ENCODE data around the gene SLC1A3.

Gene SLC1A3

GRCh38 chr5:36654564-36654963 is 48.2 kb downstream of the SLC1A3 start:
- FAIRE-seq (no peak), DNase-seq (ENCODE audit: low spot score) (no peak)

GRCh38 chr5:36655161-36655560 is 48.8 kb downstream of the SLC1A3 start:
- no peak for FAIRE-seq
- DNase-seq (ENCODE audit: low spot score) = no peak

- no peak for FAIRE-seq
- DNase-seq (ENCODE audit: low spot score) = no peak
Measured at GRCh38 chr5:36656556-36656955, 50.1 kb downstream of the SLC1A3 start.

GRCh38 chr5:36657563-36657995 is 51.2 kb downstream of the SLC1A3 start:
- peak; percentile 97 for FAIRE-seq
- DNase-seq (ENCODE audit: low spot score) = peak; percentile 93

GRCh38 chr5:36658038-36658756 is 51.8 kb downstream of the SLC1A3 start:
- DNase-seq (ENCODE audit: low spot score) = peak; percentile 23
- FAIRE-seq = no peak

- DNase-seq (ENCODE audit: low spot score) (no peak), FAIRE-seq (no peak)
Measured at GRCh38 chr5:36659411-36659810, 53.0 kb downstream of the SLC1A3 start.

GRCh38 chr5:36660397-36661049 is 54.1 kb downstream of the SLC1A3 start:
- FAIRE-seq = no peak

GRCh38 chr5:36661456-36662220 is 55.2 kb downstream of the SLC1A3 start:
- no peak for DNase-seq (ENCODE audit: low spot score)

More at GRCh38 chr5:36660397-36661049, 54.1 kb downstream of the SLC1A3 start:
- no peak for DNase-seq (ENCODE audit: low spot score)

GRCh38 chr5:36662291-36662851 is 56.0 kb downstream of the SLC1A3 start:
- DNase-seq (ENCODE audit: low spot score) (no peak), FAIRE-seq (no peak)

More at GRCh38 chr5:36661456-36662220, 55.2 kb downstream of the SLC1A3 start:
- no peak for FAIRE-seq

- DNase-seq (ENCODE audit: low spot score) (no peak), FAIRE-seq (peak; percentile 12)
Measured at GRCh38 chr5:36664766-36665165, 58.4 kb downstream of the SLC1A3 start.

GRCh38 chr5:36665628-36666027 is 59.2 kb downstream of the SLC1A3 start:
- FAIRE-seq (no peak), DNase-seq (ENCODE audit: low spot score) (no peak)

GRCh38 chr5:36666274-36666673 is 59.9 kb downstream of the SLC1A3 start:
- FAIRE-seq = no peak
- no peak for DNase-seq (ENCODE audit: low spot score)

GRCh38 chr5:36666986-36667385 is 60.6 kb downstream of the SLC1A3 start:
- FAIRE-seq (no peak), DNase-seq (ENCODE audit: low spot score) (no peak)

- no peak for DNase-seq (ENCODE audit: low spot score)
- FAIRE-seq = no peak
Measured at GRCh38 chr5:36667824-36668223, 61.4 kb downstream of the SLC1A3 start.

- DNase-seq (ENCODE audit: low spot score) (no peak), FAIRE-seq (no peak)
Measured at GRCh38 chr5:36669015-36669651, 62.7 kb downstream of the SLC1A3 start.

- FAIRE-seq = no peak
- no peak for DNase-seq (ENCODE audit: low spot score)
Measured at GRCh38 chr5:36670548-36670947, 64.1 kb downstream of the SLC1A3 start.

- FAIRE-seq = no peak
Measured at GRCh38 chr5:36675282-36675681, 68.9 kb downstream of the SLC1A3 start.

GRCh38 chr5:36679221-36679989 is 73.0 kb downstream of the SLC1A3 start:
- DNase-seq (ENCODE audit: low spot score) (no peak), FAIRE-seq (no peak)

More at GRCh38 chr5:36675282-36675681, 68.9 kb downstream of the SLC1A3 start:
- no peak for DNase-seq (ENCODE audit: low spot score)

GRCh38 chr5:36680066-36680465 is 73.7 kb downstream of the SLC1A3 start:
- DNase-seq (ENCODE audit: low spot score) (no peak), FAIRE-seq (no peak)

- DNase-seq (ENCODE audit: low spot score) (no peak), FAIRE-seq (no peak)
Measured at GRCh38 chr5:36681711-36682110, 75.3 kb downstream of the SLC1A3 start.

Data from RCC 7860 (cell line).